Breast epithelium (tissue), 3 donors: Measurements from ENCODE around the gene PRTN3.

ENCODE experiments used
- CTCF ChIP-seq, 3 donors: fragments of 450-650 bp; IDR thresholded peaks; one replicate each; pipeline ENCODE4 v1.5.1; 2016 to 2017; ENCODE audit warnings: antibody characterized with exemption in 3 of 3, mild to moderate bottlenecking in 3 of 3, moderate library complexity in 3 of 3
- POLR2AphosphoS5 ChIP-seq, 3 donors: sonication (generic); formaldehyde crosslinking; IDR thresholded peaks; one replicate each; pipeline ENCODE4 v1.6.1; 2017; ENCODE audit warnings: antibody characterized with exemption in 3 of 3

GRCh38 chr19:816500-816857 is 24.3 kb upstream of the PRTN3 start:
- no peak for TF ChIP-seq CTCF (IDR thresholded peaks at IDR 0.05)
- no peak for TF ChIP-seq POLR2AphosphoS5 (IDR thresholded peaks at IDR 0.05)
